ENCODE measurements around the gene IMMP2L.
"Not testable (repeated sequence)": the region's sequence is repeated elsewhere in the genome, so short reads cannot be mapped to it uniquely, and the experiment has no call there.

IMMP2L gene

GRCh38 chr7:111586711-111587409 lies 24.6 kb upstream of the IMMP2L start:
- H3K9ac ChIP-seq (ENCODE audit: low read length), result no peak overlapping the region
- H3K27me3 ChIP-seq (ENCODE audit: control insufficient read depth, insufficient read depth, low read length), result no peaks in the 10 kb centered on the region
- no peaks in the 10 kb centered on the region for H3K36me3 ChIP-seq (ENCODE audit: control insufficient read depth, insufficient read depth, low read length)
- no peak overlapping the region for H3K27ac ChIP-seq (ENCODE audit: low read depth, low read length)
- H3K9me3 ChIP-seq (ENCODE audit: control insufficient read depth, insufficient read depth, low read depth, low read length), result no peaks in the 10 kb centered on the region
- no peaks in the 10 kb centered on the region for H3K4me1 ChIP-seq (ENCODE audit: control insufficient read depth, insufficient read depth, low read length)
- no peak overlapping the region for H3K4me3 ChIP-seq (ENCODE audit: low read depth, low read length)

GRCh38 chr7:111581784-111582488 lies 19.6 kb upstream of the IMMP2L start:
- not testable (repeated sequence) for H3K4me1 ChIP-seq (ENCODE audit: control insufficient read depth, insufficient read depth, low read length); H3K27me3 ChIP-seq (ENCODE audit: control insufficient read depth, insufficient read depth, low read length); H3K9ac ChIP-seq (ENCODE audit: low read length); H3K9me3 ChIP-seq (ENCODE audit: control insufficient read depth, insufficient read depth, low read depth, low read length); H3K4me3 ChIP-seq (ENCODE audit: low read depth, low read length); H3K36me3 ChIP-seq (ENCODE audit: control insufficient read depth, insufficient read depth, low read length); H3K27ac ChIP-seq (ENCODE audit: low read depth, low read length)

- not testable (repeated sequence) for H3K27ac ChIP-seq (ENCODE audit: low read depth, low read length); H3K9ac ChIP-seq (ENCODE audit: low read length); H3K4me1 ChIP-seq (ENCODE audit: control insufficient read depth, insufficient read depth, low read length)
Measured at GRCh38 chr7:111581207-111581606, 18.9 kb upstream of the IMMP2L start.

GRCh38 chr7:111578754-111579153 lies 16.5 kb upstream of the IMMP2L start:
- Histone ChIP-seq H3K27ac (ENCODE audit: low read depth, low read length) (no peak overlapping the region), H3K4me1 (ENCODE audit: control insufficient read depth, insufficient read depth, low read length) (no peaks in the 10 kb centered on the region), H3K9ac (ENCODE audit: low read length) (no peak overlapping the region), H3K27me3 (ENCODE audit: control insufficient read depth, insufficient read depth, low read length) (no peaks in the 10 kb centered on the region), H3K36me3 (ENCODE audit: control insufficient read depth, insufficient read depth, low read length) (no peaks in the 10 kb centered on the region), H3K4me3 (ENCODE audit: low read depth, low read length) (no peak overlapping the region), H3K9me3 (ENCODE audit: control insufficient read depth, insufficient read depth, low read depth, low read length) (no peaks in the 10 kb centered on the region)

More at GRCh38 chr7:111581207-111581606, 18.9 kb upstream of the IMMP2L start:
- not testable (repeated sequence) for H3K9me3 ChIP-seq (ENCODE audit: control insufficient read depth, insufficient read depth, low read depth, low read length); H3K4me3 ChIP-seq (ENCODE audit: low read depth, low read length); H3K36me3 ChIP-seq (ENCODE audit: control insufficient read depth, insufficient read depth, low read length); H3K27me3 ChIP-seq (ENCODE audit: control insufficient read depth, insufficient read depth, low read length)

GRCh38 chr7:111571720-111572119 lies 9.4 kb upstream of the IMMP2L start:
- Histone ChIP-seq H3K27me3 (ENCODE audit: control insufficient read depth, insufficient read depth, low read length) (no peaks in the 10 kb centered on the region), H3K4me3 (ENCODE audit: low read depth, low read length) (no peak overlapping the region), H3K4me1 (ENCODE audit: control insufficient read depth, insufficient read depth, low read length) (no peaks in the 10 kb centered on the region), H3K36me3 (ENCODE audit: control insufficient read depth, insufficient read depth, low read length) (no peaks in the 10 kb centered on the region), H3K9me3 (ENCODE audit: control insufficient read depth, insufficient read depth, low read depth, low read length) (peaks cover 15% of the 10 kb centered on the region), H3K27ac (ENCODE audit: low read depth, low read length) (no peak overlapping the region), H3K9ac (ENCODE audit: low read length) (no peak overlapping the region)

- peaks cover 15% of the 10 kb centered on the region for H3K9me3 ChIP-seq (ENCODE audit: control insufficient read depth, insufficient read depth, low read depth, low read length)
- H3K27ac ChIP-seq (ENCODE audit: low read depth, low read length), result no peak overlapping the region
- H3K4me1 ChIP-seq (ENCODE audit: control insufficient read depth, insufficient read depth, low read length), result no peaks in the 10 kb centered on the region
- H3K4me3 ChIP-seq (ENCODE audit: low read depth, low read length), result no peak overlapping the region
- no peaks in the 10 kb centered on the region for H3K27me3 ChIP-seq (ENCODE audit: control insufficient read depth, insufficient read depth, low read length)
- no peak overlapping the region for H3K9ac ChIP-seq (ENCODE audit: low read length)
- H3K36me3 ChIP-seq (ENCODE audit: control insufficient read depth, insufficient read depth, low read length), result no peaks in the 10 kb centered on the region
Measured at GRCh38 chr7:111568870-111569462, 6.7 kb upstream of the IMMP2L start.

- no peak overlapping the region for H3K4me3 ChIP-seq (ENCODE audit: low read depth, low read length)
- H3K27me3 ChIP-seq (ENCODE audit: control insufficient read depth, insufficient read depth, low read length), result no peaks in the 10 kb centered on the region
- H3K27ac ChIP-seq (ENCODE audit: low read depth, low read length), result no peak overlapping the region
- H3K36me3 ChIP-seq (ENCODE audit: control insufficient read depth, insufficient read depth, low read length), result no peaks in the 10 kb centered on the region
- no peak overlapping the region for H3K9ac ChIP-seq (ENCODE audit: low read length)
- H3K9me3 ChIP-seq (ENCODE audit: control insufficient read depth, insufficient read depth, low read depth, low read length), result peaks cover 15% of the 10 kb centered on the region
- H3K4me1 ChIP-seq (ENCODE audit: control insufficient read depth, insufficient read depth, low read length), result no peaks in the 10 kb centered on the region; the same call in 1 of the 2 replicates
Measured at GRCh38 chr7:111568419-111568818, 6.1 kb upstream of the IMMP2L start.

GRCh38 chr7:111564078-111564477 lies 1.8 kb upstream of the IMMP2L start:
- Histone ChIP-seq H3K9me3 (ENCODE audit: control insufficient read depth, insufficient read depth, low read depth, low read length) (no peaks in the 10 kb centered on the region), H3K4me1 (ENCODE audit: control insufficient read depth, insufficient read depth, low read length) (peaks cover 13% of the 10 kb centered on the region), H3K36me3 (ENCODE audit: control insufficient read depth, insufficient read depth, low read length) (no peaks in the 10 kb centered on the region), H3K9ac (ENCODE audit: low read length) (no peak overlapping the region), H3K27ac (ENCODE audit: low read depth, low read length) (no peak overlapping the region), H3K4me3 (ENCODE audit: low read depth, low read length) (no peak overlapping the region), H3K27me3 (ENCODE audit: control insufficient read depth, insufficient read depth, low read length) (no peaks in the 10 kb centered on the region)

GRCh38 chr7:111561654-111561903 lies 713 bp downstream of the IMMP2L start:
- peaks cover 13% of the 10 kb centered on the region for H3K4me1 ChIP-seq (ENCODE audit: control insufficient read depth, insufficient read depth, low read length)
- peak overlapping the region; percentile 94 for H3K4me3 ChIP-seq (ENCODE audit: low read depth, low read length)
- H3K36me3 ChIP-seq (ENCODE audit: control insufficient read depth, insufficient read depth, low read length), result peaks cover 7% of the 10 kb centered on the region; the same call in 1 of the 2 replicates
- H3K27ac ChIP-seq (ENCODE audit: low read depth, low read length), result peak overlapping the region; percentile 88
- H3K9ac ChIP-seq (ENCODE audit: low read length), result peak overlapping the region; percentile 91
- H3K27me3 ChIP-seq (ENCODE audit: control insufficient read depth, insufficient read depth, low read length), result no peaks in the 10 kb centered on the region
- H3K9me3 ChIP-seq (ENCODE audit: control insufficient read depth, insufficient read depth, low read depth, low read length), result no peaks in the 10 kb centered on the region

GRCh38 chr7:111560773-111561653 lies 1.3 kb downstream of the IMMP2L start:
- H3K9ac ChIP-seq (ENCODE audit: low read length), result peak overlapping the region; percentile 91
- no peaks in the 10 kb centered on the region for H3K27me3 ChIP-seq (ENCODE audit: control insufficient read depth, insufficient read depth, low read length)

More at GRCh38 chr7:111560773-111561653, 1.3 kb downstream of the IMMP2L start:
- Histone ChIP-seq H3K9me3 (ENCODE audit: control insufficient read depth, insufficient read depth, low read depth, low read length) (no peaks in the 10 kb centered on the region), H3K4me1 (ENCODE audit: control insufficient read depth, insufficient read depth, low read length) (peaks cover 13% of the 10 kb centered on the region), H3K4me3 (ENCODE audit: low read depth, low read length) (peak overlapping the region; percentile 94), H3K27ac (ENCODE audit: low read depth, low read length) (no peak overlapping the region), H3K36me3 (ENCODE audit: control insufficient read depth, insufficient read depth, low read length) (peaks cover 12% of the 10 kb centered on the region; the same call in 1 of the 2 replicates)

Measured in HUES6 (cell line).